K562 (cell line): Measurements from ENCODE around the gene CCDC32.

ENCODE experiments used
- JUND ChIP-seq, 2 experiments: IDR thresholded peaks; 2 replicates in 1 of 2; 3 replicates in 1 of 2; pipeline ENCODE4 v1.6.1; 2011; ENCODE audit warnings: borderline replicate concordance in 2 of 2, low read depth in 2 of 2, low read length in 2 of 2, improper control_type of control experiment in 1 of 2, missing biosample characterization in 1 of 2, missing genetic modification characterization in 1 of 2, missing genetic modification reagents in 1 of 2
- ZNF232 ChIP-seq: sonication (generic); formaldehyde crosslinking; IDR thresholded peaks from 2 replicates; pipeline ENCODE4 v1.8.0; 2022; ENCODE audit warnings: mild to moderate bottlenecking, missing genetic modification reagents

DNA sequence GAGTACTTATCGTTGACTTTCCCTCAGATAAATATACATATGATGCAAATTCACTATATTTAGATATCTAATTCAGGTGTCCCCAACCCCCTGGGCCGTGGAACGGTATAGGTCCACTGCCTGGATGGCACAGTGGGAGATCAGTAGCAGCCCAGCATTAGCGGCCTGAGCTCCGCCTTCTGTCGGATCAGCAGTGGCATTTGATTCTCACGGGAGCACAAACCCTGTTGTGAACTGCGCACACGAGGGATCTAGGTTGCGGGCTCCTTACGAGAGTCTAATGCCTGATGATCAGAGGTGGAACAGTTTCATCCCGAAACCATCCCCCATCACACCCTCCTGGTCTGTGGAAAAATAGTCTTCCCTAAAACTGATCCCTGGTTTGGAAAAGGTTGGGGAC lies 36.1 kb upstream of the CCDC32 start:
- no peak for TF ChIP-seq JUND (IDR thresholded peaks at IDR 0.05; ENCODE audit: borderline replicate concordance, low read depth, low read length)
- TF ChIP-seq JUND (tag; IDR thresholded peaks at IDR 0.05; ENCODE audit: borderline replicate concordance, low read depth, low read length), result no peak
- TF ChIP-seq ZNF232 (CRISPR knock-in tag), result no peak
